ENCODE data around the gene CACNB2. TPM values are rescaled to one million over a fixed set of nuclear protein-coding genes. Genes with fewer than 3 reads are reported as not detected.

CACNB2 gene
- total and polyA plus RNA-seq, 2 donors (not counting 3 experiments of a cell fraction or from before 2014, with no cell fraction given) = not detected

DNA sequence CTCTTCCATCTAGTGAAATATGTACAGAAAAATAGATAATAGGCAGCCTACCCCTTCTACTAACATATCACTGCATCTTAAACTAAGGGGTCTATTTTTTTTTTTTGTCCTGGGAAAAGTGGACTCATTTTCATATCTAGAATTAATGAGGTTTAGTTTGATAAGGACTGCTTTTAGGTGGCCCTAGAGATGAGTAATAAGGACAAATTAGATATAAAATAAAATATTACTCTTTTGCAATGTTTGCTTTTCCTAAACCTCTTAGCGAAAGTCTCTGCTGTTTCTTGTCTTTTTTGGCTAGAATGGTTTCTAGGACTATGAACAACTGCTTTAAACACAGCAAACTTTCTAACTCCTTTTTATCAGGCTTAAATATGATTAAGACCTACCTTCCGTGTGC is 83.7 kb downstream of the CACNB2 start:
- DNase-seq (ENCODE audit: low read depth, low spot score) = no peak
- Histone ChIP-seq H3K4me2 (ENCODE audit: insufficient read depth, low read length) (no peak overlapping the region), H3K9me3 (replicated peaks; ENCODE audit: control insufficient read depth, insufficient read depth, low read length) (no peaks in the 10 kb centered on the region), H3K27ac (ENCODE audit: insufficient read depth, low read depth, low read length) (no peak overlapping the region), H3K4me1 (ENCODE audit: control insufficient read depth, extremely low read depth, insufficient read depth, low read length) (no peaks in the 10 kb centered on the region), H2AFZ (ENCODE audit: low read depth, low read length) (no peak overlapping the region), H3K9ac (replicated peaks; ENCODE audit: extremely low read depth, insufficient read depth, low read length) (no peak overlapping the region), H3K4me3 (replicated peaks in 1 of 3; ENCODE audit: insufficient read depth in 1 of 3, low read depth in 1 of 3, low read length in 3 of 3) (no peak overlapping the region), H3K27me3 (ENCODE audit: control insufficient read depth in 2 of 2, insufficient read depth in 2 of 2, low read length in 2 of 2) (no peaks in the 10 kb centered on the region), H3K9me1 (replicated peaks; ENCODE audit: control insufficient read depth, extremely low read depth, insufficient read depth, low read length) (no peaks in the 10 kb centered on the region), H3K36me3 (ENCODE audit: control insufficient read depth in 2 of 2, extremely low read depth in 1 of 2, insufficient read depth in 2 of 2, low read length in 2 of 2) (no peaks in the 10 kb centered on the region), H3K79me2 (ENCODE audit: control insufficient read depth, insufficient read depth, low read length) (no peaks in the 10 kb centered on the region), H4K20me1 (replicated peaks; ENCODE audit: control insufficient read depth, extremely low read depth, insufficient read depth, low read length) (no peaks in the 10 kb centered on the region)
- TF ChIP-seq, protein P1, sequence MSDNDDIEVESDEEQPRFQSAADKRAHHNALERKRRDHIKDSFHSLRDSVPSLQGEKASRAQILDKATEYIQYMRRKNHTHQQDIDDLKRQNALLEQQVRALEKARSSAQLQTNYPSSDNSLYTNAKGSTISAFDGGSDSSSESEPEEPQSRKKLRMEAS (IDR thresholded peaks at IDR 0.05; ENCODE audit: insufficient read depth, insufficient read length) = no peak
- TF ChIP-seq POLR2A (IDR thresholded peaks at IDR 0.05; ENCODE audit: low read depth, low read length) (no peak), POLR2AphosphoS5 (IDR thresholded peaks at IDR 0.05; ENCODE audit: insufficient read depth, low read depth, low read length) (no peak), EZH2 (IDR thresholded peaks at IDR 0.05; ENCODE audit: borderline replicate concordance, low read depth, low read length, severe bottlenecking) (no peak), JUN (IDR thresholded peaks at IDR 0.05; ENCODE audit: borderline replicate concordance, insufficient read depth, insufficient read length, low read depth) (no peak)
- TF ChIP-seq, protein P2, sequence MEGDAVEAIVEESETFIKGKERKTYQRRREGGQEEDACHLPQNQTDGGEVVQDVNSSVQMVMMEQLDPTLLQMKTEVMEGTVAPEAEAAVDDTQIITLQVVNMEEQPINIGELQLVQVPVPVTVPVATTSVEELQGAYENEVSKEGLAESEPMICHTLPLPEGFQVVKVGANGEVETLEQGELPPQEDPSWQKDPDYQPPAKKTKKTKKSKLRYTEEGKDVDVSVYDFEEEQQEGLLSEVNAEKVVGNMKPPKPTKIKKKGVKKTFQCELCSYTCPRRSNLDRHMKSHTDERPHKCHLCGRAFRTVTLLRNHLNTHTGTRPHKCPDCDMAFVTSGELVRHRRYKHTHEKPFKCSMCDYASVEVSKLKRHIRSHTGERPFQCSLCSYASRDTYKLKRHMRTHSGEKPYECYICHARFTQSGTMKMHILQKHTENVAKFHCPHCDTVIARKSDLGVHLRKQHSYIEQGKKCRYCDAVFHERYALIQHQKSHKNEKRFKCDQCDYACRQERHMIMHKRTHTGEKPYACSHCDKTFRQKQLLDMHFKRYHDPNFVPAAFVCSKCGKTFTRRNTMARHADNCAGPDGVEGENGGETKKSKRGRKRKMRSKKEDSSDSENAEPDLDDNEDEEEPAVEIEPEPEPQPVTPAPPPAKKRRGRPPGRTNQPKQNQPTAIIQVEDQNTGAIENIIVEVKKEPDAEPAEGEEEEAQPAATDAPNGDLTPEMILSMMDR (IDR thresholded peaks at IDR 0.05; ENCODE audit: extremely low read depth in 1 of 2, insufficient read depth in 1 of 2, low read depth in 1 of 2, low read length in 2 of 2) = no peak
- ChIA-PET CTCF (no interaction called here), POLR2A (no interaction called here)
- dilution Hi-C loops (cut with MboI; ENCODE audit: extremely low pct_ligation_motif_present, low sequenced_read_pairs) (no loop called here), intact Hi-C loops (cut with micrococcal nuclease) (no loop called here)
- BruUV-seq (replicated peaks) = no TSS peak
- FAIRE-seq = no peak

Measured in endothelial cell of umbilical vein (primary cell).